ENCODE results near the gene CFAP251.

Gene CFAP251

GRCh38 chr12:121974026-121974985, 55.9 kb downstream of the CFAP251 start:
- DNase-seq (ENCODE audit: low spot score), result no peak
- TF ChIP-seq, protein P1, sequence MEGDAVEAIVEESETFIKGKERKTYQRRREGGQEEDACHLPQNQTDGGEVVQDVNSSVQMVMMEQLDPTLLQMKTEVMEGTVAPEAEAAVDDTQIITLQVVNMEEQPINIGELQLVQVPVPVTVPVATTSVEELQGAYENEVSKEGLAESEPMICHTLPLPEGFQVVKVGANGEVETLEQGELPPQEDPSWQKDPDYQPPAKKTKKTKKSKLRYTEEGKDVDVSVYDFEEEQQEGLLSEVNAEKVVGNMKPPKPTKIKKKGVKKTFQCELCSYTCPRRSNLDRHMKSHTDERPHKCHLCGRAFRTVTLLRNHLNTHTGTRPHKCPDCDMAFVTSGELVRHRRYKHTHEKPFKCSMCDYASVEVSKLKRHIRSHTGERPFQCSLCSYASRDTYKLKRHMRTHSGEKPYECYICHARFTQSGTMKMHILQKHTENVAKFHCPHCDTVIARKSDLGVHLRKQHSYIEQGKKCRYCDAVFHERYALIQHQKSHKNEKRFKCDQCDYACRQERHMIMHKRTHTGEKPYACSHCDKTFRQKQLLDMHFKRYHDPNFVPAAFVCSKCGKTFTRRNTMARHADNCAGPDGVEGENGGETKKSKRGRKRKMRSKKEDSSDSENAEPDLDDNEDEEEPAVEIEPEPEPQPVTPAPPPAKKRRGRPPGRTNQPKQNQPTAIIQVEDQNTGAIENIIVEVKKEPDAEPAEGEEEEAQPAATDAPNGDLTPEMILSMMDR (IDR thresholded peaks at IDR 0.05; ENCODE audit: extremely low read depth, insufficient read depth, missing control alignments), result no peak
- in situ Hi-C loops (cut with MboI; ENCODE audit: low pct_unique_long_range_greater_than_20kb, low sequenced_read_pairs, unreplicated experiment), result no loop called here

GRCh38 chr12:121975021-121975420, 56.6 kb downstream of the CFAP251 start:
- TF ChIP-seq, protein P1 (IDR thresholded peaks at IDR 0.05; ENCODE audit: extremely low read depth, insufficient read depth, missing control alignments), result no peak
- DNase-seq (ENCODE audit: low spot score), result no peak
- in situ Hi-C loops (cut with MboI; ENCODE audit: low pct_unique_long_range_greater_than_20kb, low sequenced_read_pairs, unreplicated experiment), result no loop called here

DNA sequence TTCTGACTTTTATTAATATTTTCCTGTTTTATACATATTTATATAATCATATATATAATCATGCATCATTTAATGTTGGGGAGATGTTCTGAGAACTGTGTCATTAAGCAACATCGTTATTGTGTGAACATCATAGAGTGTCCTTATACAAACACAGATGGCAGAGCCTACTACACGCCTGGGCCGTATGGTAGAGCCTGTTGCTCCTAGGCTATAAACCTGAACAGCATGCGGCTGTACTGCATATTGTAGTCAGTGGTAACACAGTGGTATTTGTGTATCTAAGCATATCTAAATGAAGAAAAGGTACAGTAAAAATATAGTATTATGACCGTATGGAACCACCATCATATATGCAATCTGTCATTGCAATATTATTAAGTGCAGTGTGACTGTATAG, 58.6 kb downstream of the CFAP251 start:
- TF ChIP-seq, protein P1 (IDR thresholded peaks at IDR 0.05; ENCODE audit: extremely low read depth, insufficient read depth, missing control alignments), result no peak
- DNase-seq (ENCODE audit: low spot score), result no peak
- in situ Hi-C loops (cut with MboI; ENCODE audit: low pct_unique_long_range_greater_than_20kb, low sequenced_read_pairs, unreplicated experiment), result no loop called here

GRCh38 chr12:121980191-121980891, 61.9 kb downstream of the CFAP251 start:
- in situ Hi-C loops (cut with MboI; ENCODE audit: low pct_unique_long_range_greater_than_20kb, low sequenced_read_pairs, unreplicated experiment), result no loop called here
- DNase-seq (ENCODE audit: low spot score), result peak; percentile 48
- TF ChIP-seq, protein P1 (IDR thresholded peaks at IDR 0.05; ENCODE audit: extremely low read depth, insufficient read depth, missing control alignments), result no peak

DNA sequence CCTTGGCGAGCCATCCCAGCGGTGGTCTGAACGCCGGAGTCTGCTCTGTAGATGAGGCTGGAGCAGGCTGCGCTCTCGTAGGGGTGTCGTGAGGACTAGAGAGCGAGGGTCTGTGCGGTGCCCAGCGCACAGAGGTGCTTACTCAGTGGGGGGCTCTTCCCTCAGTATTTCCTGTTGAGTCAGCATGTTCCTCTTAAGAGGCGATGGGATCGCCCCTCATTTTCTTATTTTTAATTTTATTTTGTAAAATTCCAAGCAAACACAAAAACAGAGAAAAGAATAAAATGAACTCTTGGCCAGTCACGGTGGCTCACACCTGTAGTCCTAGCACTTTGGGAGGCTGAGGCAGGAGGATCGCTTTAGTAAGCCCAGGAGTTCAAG, 62.5 kb downstream of the CFAP251 start:
- TF ChIP-seq, protein P1 (IDR thresholded peaks at IDR 0.05; ENCODE audit: extremely low read depth, insufficient read depth, missing control alignments), result no peak
- no peak for DNase-seq (ENCODE audit: low spot score)
- in situ Hi-C loops (cut with MboI; ENCODE audit: low pct_unique_long_range_greater_than_20kb, low sequenced_read_pairs, unreplicated experiment), result no loop called here

DNA sequence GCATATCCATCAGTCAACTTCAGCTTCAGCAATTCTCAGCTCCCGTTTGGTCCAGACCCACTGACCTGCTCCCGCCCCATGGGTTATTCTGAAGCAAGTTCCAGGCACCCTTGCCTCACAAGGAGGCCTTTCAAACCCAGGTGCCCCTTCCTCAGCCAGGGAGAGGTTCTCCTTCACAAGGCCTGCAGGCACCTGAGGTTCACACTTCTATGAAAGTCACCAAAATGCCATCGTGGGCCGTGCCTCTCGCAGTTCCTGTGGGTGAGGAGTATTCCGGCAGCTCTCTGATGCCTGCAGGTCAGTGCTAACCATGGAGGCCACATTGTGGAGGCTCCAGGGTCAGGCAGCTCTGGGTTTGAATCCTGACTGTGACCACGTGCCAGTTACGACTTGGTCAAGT, 63.1 kb downstream of the CFAP251 start:
- in situ Hi-C loops (cut with MboI; ENCODE audit: low pct_unique_long_range_greater_than_20kb, low sequenced_read_pairs, unreplicated experiment), result no loop called here
- DNase-seq (ENCODE audit: low spot score), result no peak
- TF ChIP-seq, protein P1 (IDR thresholded peaks at IDR 0.05; ENCODE audit: extremely low read depth, insufficient read depth, missing control alignments), result no peak
